HL-60 (cell line): ENCODE data around the gene SORD.

Source experiments
- CTCF ChIP-seq: IDR thresholded peaks from one replicate; pipeline ENCODE4 v1.5.1; 2011; ENCODE audit warnings: low read length, control low read depth, inconsistent platforms; ENCODE audit not compliant: insufficient read depth
- GABPA ChIP-seq: IDR thresholded peaks from 2 replicates; pipeline ENCODE4 v1.6.1; 2012; ENCODE audit warnings: low read depth

- TF ChIP-seq CTCF: no peak
- TF ChIP-seq GABPA: no peak
Measured at GRCh38 chr15:45097466-45097865, 74.5 kb downstream of the SORD start.
